Liver (tissue), 9 donors: ENCODE data around the gene TUB. TPM values are rescaled to one million over a fixed set of nuclear protein-coding genes. Genes with fewer than 3 reads are reported as not detected.

Source experiments
- DNase-seq: peaks from one replicate; pipeline ENCODE4 v3.0.0-alpha.2; 2017; ENCODE audit warnings: low spot score
- H3K27ac ChIP-seq, 2 donors: one replicate each; pipeline ENCODE4 v1.7.0; 2013; ENCODE audit warnings: inconsistent platforms in 2 of 2, low read length in 2 of 2, control low read depth in 1 of 2, low read depth in 1 of 2, mild to moderate bottlenecking in 1 of 2
- H3K27me3 ChIP-seq, 4 donors: one replicate each; pipeline versions ENCODE4 v1.6.1 to v1.7.0; 2013; ENCODE audit warnings: low read length in 3 of 4, inconsistent platforms in 1 of 4, mild to moderate bottlenecking in 1 of 4, moderate library complexity in 1 of 4; ENCODE audit not compliant: control insufficient read depth in 4 of 4, insufficient read depth in 4 of 4
- H3K36me3 ChIP-seq, 4 donors: one replicate each; pipeline versions ENCODE4 v1.6.1 to v1.7.0; 2013; ENCODE audit warnings: low read length in 3 of 4, mild to moderate bottlenecking in 3 of 4, low read depth in 1 of 4, moderate library complexity in 1 of 4; ENCODE audit not compliant: control insufficient read depth in 4 of 4, insufficient read depth in 3 of 4
- H3K4me1 ChIP-seq, 4 donors: one replicate each; pipeline versions ENCODE4 v1.6.1 to v1.7.0; 2013; ENCODE audit warnings: low read length in 3 of 4, mild to moderate bottlenecking in 3 of 4, moderate library complexity in 1 of 4; ENCODE audit not compliant: control insufficient read depth in 4 of 4, insufficient read depth in 4 of 4
- H3K4me3 ChIP-seq, 3 donors: one replicate each; pipeline versions ENCODE4 v1.6.1 to v1.7.0; 2013; ENCODE audit warnings: low read length in 3 of 3, control low read depth in 1 of 3, low read depth in 1 of 3, mild to moderate bottlenecking in 1 of 3
- H3K9ac ChIP-seq, 2 donors: one replicate each; pipeline ENCODE4 v1.7.0; 2013; ENCODE audit warnings: low read length in 2 of 2, mild to moderate bottlenecking in 2 of 2, moderate library complexity in 2 of 2, control low read depth in 1 of 2, low read depth in 1 of 2
- H3K9me3 ChIP-seq, 4 donors: one replicate each; pipeline versions ENCODE4 v1.6.1 to v1.7.0; 2013; ENCODE audit warnings: low read length in 3 of 4; ENCODE audit not compliant: control insufficient read depth in 4 of 4
- ATF3 ChIP-seq: IDR thresholded peaks from 2 replicates; pipeline ENCODE4 v1.6.1; 2016; ENCODE audit warnings: antibody characterized with exemption
- FOXA2 ChIP-seq: IDR thresholded peaks from 2 replicates; pipeline ENCODE4 v1.6.1; 2016; ENCODE audit warnings: antibody characterized with exemption
- GABPA ChIP-seq, 2 donors: IDR thresholded peaks in 1 of 2; conservative IDR thresholded peaks in 1 of 2; 2 replicates each; pipeline ENCODE4 v1.6.1; 2016; ENCODE audit warnings: antibody characterized with exemption in 2 of 2, mild to moderate bottlenecking in 1 of 2, moderate library complexity in 1 of 2
- HNF4A ChIP-seq, 2 donors: conservative IDR thresholded peaks; 2 replicates each; pipeline ENCODE4 v1.6.1; 2016; ENCODE audit warnings: antibody characterized with exemption in 2 of 2, mild to moderate bottlenecking in 2 of 2
- HNF4G ChIP-seq: IDR thresholded peaks from 2 replicates; pipeline ENCODE4 v1.6.1; 2016; ENCODE audit warnings: antibody characterized with exemption
- JUND ChIP-seq, 2 donors: IDR thresholded peaks; 2 replicates each; pipeline ENCODE4 v1.6.1; 2016; ENCODE audit warnings: antibody characterized with exemption in 2 of 2
- NR2F2 ChIP-seq: IDR thresholded peaks from 2 replicates; pipeline ENCODE4 v1.6.1; 2016; ENCODE audit warnings: antibody characterized with exemption
- RAD21 ChIP-seq, 2 donors: IDR thresholded peaks; 2 replicates each; pipeline ENCODE4 v1.6.1; 2016; ENCODE audit warnings: antibody characterized with exemption in 2 of 2, mild to moderate bottlenecking in 2 of 2
- REST ChIP-seq: IDR thresholded peaks from 2 replicates; pipeline ENCODE4 v1.6.1; 2016; ENCODE audit warnings: antibody characterized with exemption, mild to moderate bottlenecking
- RXRA ChIP-seq, 2 donors: IDR thresholded peaks; 2 replicates each; pipeline ENCODE4 v1.6.1; 2017 to 2018; ENCODE audit warnings: antibody characterized with exemption in 2 of 2, mild to moderate bottlenecking in 1 of 2
- SP1 ChIP-seq: IDR thresholded peaks from 2 replicates; pipeline ENCODE4 v1.6.1; 2018; ENCODE audit warnings: antibody characterized with exemption, mild to moderate bottlenecking
- YY1 ChIP-seq: IDR thresholded peaks from 2 replicates; pipeline ENCODE4 v1.6.1; 2016; ENCODE audit warnings: antibody characterized with exemption, mild to moderate bottlenecking
- ZBTB33 ChIP-seq: IDR thresholded peaks from 2 replicates; pipeline ENCODE4 v1.6.1; 2016; ENCODE audit warnings: antibody characterized with exemption
- WGBS: extraction: QIAGEN DNeasy Blood & Tissue Kit; methylation state at CpG from one replicate; pipeline ENCODE4 v1.1.7; 2013; 5-methylcytosine and 5-hydroxymethylcytosine counted together
- polyA plus RNA-seq, 2 donors: library from polyadenylated mRNA; stranded (reverse) in 1 of 2; unstranded in 1 of 2; fragments of 200-250 nt in 1 of 2; fragments of >200 nt in 1 of 2; fragmentation: Nextera tagmentation in 1 of 2; extraction: Ambion mirVana in 1 of 2; gene quantifications; one replicate each; pipeline versions ENCODE4 v1.2.1 to v1.2.3, GENCODE V29; 2013 to 2015
- total RNA-seq, 2 donors: library from RNA; depleted of rRNA; stranded (reverse); fragments of >200 nt; gene quantifications; one replicate each; pipeline ENCODE4 v1.2.3, GENCODE V29; 2014
- donor health status: healthy.
- donor health status: healthy.
- donor health status: healthy.
- donor health status: healthy.
- donor health status: healthy.

Gene TUB
- total and polyA plus RNA-seq, 4 donors: 0.15 to 1.3 (median 0.66) TPM

DNA sequence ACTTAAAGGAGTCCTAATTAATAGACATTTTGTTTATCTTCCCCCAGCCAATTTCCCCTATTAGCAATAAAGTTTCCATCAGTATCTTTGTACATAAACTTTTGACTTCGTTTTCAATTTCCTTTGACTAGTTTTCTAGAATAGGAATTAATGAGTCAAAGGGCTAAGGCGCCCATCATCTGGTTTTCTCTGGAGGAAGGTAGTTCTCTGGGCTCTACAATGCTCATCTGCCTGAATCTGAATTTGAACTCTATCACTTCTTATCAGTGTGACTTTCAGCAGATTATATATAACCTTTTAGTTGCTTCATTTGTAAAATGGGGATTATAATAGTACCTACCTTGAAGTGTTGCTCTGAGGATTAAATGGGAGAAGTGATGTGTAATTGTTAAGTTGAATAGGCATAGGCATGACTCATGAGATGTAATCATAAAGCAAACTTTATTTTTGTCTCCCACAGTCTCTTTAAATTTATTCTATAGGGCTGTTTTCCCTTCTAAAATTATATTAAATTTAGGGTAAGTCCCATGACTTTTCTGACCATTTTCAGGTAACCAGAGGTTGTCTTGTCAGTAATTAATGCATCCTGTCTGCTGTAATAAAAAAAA is 5.8 kb upstream of the TUB start:
- Histone ChIP-seq H3K36me3 (no peaks in the 10 kb centered on the region), H3K9ac (no peak overlapping the region), H3K27me3 (no peaks in the 10 kb centered on the region), H3K4me1 (no peaks in the 10 kb centered on the region), H3K4me3 (no peak overlapping the region), H3K9me3 (no peaks in the 10 kb centered on the region), H3K27ac (no peak overlapping the region)
- no peak for DNase-seq
- TF ChIP-seq YY1 (no peak), ZBTB33 (no peak), FOXA2 (no peak), SP1 (no peak), RAD21 (IDR thresholded peaks at IDR 0.05) (no peak), HNF4A (conservative IDR thresholded peaks at IDR 0.05) (no peak), GABPA (IDR thresholded peaks at IDR 0.05 in 1 of 2, conservative IDR thresholded peaks at IDR 0.05 in 1 of 2) (no peak), JUND (IDR thresholded peaks at IDR 0.05) (no peak)
- WGBS: 62% methylated on average over 2 of the region's 2 CpGs

GRCh38 chr11:8079111-8079675 is 1.8 kb upstream of the TUB start:
- no peak overlapping the region for H3K9ac ChIP-seq
- 71% methylated on average over 4 of the region's 4 CpGs for WGBS
- no peaks in the 10 kb centered on the region for H3K36me3 ChIP-seq
- TF ChIP-seq HNF4A (conservative IDR thresholded peaks at IDR 0.05) (peak in 1 of 2 donors; percentile 11), RXRA (IDR thresholded peaks at IDR 0.05) (peak; percentile 45 to 47), ATF3 (no peak), NR2F2 (peak; percentile 66), HNF4G (no peak), REST (no peak)
- no peak overlapping the region for H3K4me3 ChIP-seq
- no peak for DNase-seq
- no peaks in the 10 kb centered on the region for H3K9me3 ChIP-seq
- H3K27ac ChIP-seq: no peak overlapping the region
- no peaks in the 10 kb centered on the region for H3K27me3 ChIP-seq
- peaks cover 3 to 7% (median 5%) of the 10 kb centered on the region in 4 donors for H3K4me1 ChIP-seq
